Ishikawa (cell line): ENCODE measurements around the gene CIAO2B.

ENCODE experiments used
- CEBPB ChIP-seq: IDR thresholded peaks from 2 replicates; pipeline ENCODE4 v1.6.1; 2012
- CREB1 ChIP-seq: IDR thresholded peaks from 2 replicates; pipeline ENCODE4 v1.6.1; 2012; ENCODE audit warnings: low read depth
- EGR1 ChIP-seq: IDR thresholded peaks from 2 replicates; pipeline ENCODE4 v1.6.1; 2012
- EP300 ChIP-seq: IDR thresholded peaks from 2 replicates; pipeline ENCODE4 v1.6.1; 2012; ENCODE audit warnings: borderline replicate concordance
- FOXM1 ChIP-seq: IDR thresholded peaks from 2 replicates; pipeline ENCODE4 v1.6.1; 2012; ENCODE audit warnings: low read depth, borderline replicate concordance
- RAD21 ChIP-seq: IDR thresholded peaks from 2 replicates; pipeline ENCODE4 v1.6.1; 2012; ENCODE audit warnings: low read depth
- TAF1 ChIP-seq: IDR thresholded peaks from 2 replicates; pipeline ENCODE4 v1.6.1; 2012; ENCODE audit warnings: low read depth, mild to moderate bottlenecking
- TCF12 ChIP-seq: IDR thresholded peaks from 2 replicates; pipeline ENCODE4 v1.6.1; 2012; ENCODE audit warnings: low read depth
- TEAD4 ChIP-seq: IDR thresholded peaks from 2 replicates; pipeline ENCODE4 v1.6.1; 2012
- ZBTB7A ChIP-seq: IDR thresholded peaks from 2 replicates; pipeline ENCODE4 v1.6.1; 2012; ENCODE audit warnings: low read depth
- TF ChIP-seq, protein P1 (sequence below): IDR thresholded peaks from 2 replicates; pipeline ENCODE4 v1.6.1; 2012
- TF ChIP-seq, protein P2 (sequence below): IDR thresholded peaks from 2 replicates; pipeline ENCODE4 v1.6.1; 2012; ENCODE audit warnings: low read depth, mild to moderate bottlenecking
- TF ChIP-seq, protein P3 (sequence below): IDR thresholded peaks from 2 replicates; pipeline ENCODE4 v1.6.1; 2012

DNA sequence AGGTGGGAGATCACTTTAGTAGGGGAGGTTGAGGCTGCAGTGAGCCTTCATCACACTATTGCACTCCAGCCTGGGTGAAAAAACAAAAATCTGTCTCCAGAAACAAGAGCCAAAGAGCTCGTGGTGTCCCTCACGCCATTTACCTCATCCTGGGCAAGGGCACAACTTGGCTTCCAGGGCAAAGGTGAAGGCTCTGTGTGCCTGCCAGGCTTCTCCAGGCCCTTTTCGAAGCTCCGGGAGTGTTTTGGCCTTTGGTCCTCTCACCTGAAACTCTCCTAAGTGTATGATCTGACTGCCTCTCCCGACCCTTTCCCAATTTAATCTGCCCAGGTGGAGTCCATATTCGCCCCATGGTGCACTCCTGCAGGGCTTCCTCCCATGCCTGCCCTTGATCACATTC lies 15.3 kb upstream of the CIAO2B start:
- TF ChIP-seq, protein P1, sequence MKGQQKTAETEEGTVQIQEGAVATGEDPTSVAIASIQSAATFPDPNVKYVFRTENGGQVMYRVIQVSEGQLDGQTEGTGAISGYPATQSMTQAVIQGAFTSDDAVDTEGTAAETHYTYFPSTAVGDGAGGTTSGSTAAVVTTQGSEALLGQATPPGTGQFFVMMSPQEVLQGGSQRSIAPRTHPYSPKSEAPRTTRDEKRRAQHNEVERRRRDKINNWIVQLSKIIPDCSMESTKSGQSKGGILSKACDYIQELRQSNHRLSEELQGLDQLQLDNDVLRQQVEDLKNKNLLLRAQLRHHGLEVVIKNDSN: no peak
- TF ChIP-seq EP300 (no peak), RAD21 (no peak), CEBPB (no peak), FOXM1 (no peak), TCF12 (no peak), CREB1 (no peak), EGR1 (no peak), TEAD4 (no peak), TAF1 (no peak), ZBTB7A (no peak)
- TF ChIP-seq, protein P2, sequence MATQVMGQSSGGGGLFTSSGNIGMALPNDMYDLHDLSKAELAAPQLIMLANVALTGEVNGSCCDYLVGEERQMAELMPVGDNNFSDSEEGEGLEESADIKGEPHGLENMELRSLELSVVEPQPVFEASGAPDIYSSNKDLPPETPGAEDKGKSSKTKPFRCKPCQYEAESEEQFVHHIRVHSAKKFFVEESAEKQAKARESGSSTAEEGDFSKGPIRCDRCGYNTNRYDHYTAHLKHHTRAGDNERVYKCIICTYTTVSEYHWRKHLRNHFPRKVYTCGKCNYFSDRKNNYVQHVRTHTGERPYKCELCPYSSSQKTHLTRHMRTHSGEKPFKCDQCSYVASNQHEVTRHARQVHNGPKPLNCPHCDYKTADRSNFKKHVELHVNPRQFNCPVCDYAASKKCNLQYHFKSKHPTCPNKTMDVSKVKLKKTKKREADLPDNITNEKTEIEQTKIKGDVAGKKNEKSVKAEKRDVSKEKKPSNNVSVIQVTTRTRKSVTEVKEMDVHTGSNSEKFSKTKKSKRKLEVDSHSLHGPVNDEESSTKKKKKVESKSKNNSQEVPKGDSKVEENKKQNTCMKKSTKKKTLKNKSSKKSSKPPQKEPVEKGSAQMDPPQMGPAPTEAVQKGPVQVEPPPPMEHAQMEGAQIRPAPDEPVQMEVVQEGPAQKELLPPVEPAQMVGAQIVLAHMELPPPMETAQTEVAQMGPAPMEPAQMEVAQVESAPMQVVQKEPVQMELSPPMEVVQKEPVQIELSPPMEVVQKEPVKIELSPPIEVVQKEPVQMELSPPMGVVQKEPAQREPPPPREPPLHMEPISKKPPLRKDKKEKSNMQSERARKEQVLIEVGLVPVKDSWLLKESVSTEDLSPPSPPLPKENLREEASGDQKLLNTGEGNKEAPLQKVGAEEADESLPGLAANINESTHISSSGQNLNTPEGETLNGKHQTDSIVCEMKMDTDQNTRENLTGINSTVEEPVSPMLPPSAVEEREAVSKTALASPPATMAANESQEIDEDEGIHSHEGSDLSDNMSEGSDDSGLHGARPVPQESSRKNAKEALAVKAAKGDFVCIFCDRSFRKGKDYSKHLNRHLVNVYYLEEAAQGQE: no peak
- TF ChIP-seq, protein P3, sequence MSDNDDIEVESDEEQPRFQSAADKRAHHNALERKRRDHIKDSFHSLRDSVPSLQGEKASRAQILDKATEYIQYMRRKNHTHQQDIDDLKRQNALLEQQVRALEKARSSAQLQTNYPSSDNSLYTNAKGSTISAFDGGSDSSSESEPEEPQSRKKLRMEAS: no peak
